GM23338 (cell line): ENCODE data around the gene NUP43.

Experiments used
- CREB1 ChIP-seq: fragments of 250-450 bp; sonication (Bioruptor Pico); IDR thresholded peaks from 2 replicates; pipeline ENCODE4 v1.5.0; 2020; ENCODE audit warnings: low read depth, mild to moderate bottlenecking, moderate library complexity
- EZH2 ChIP-seq: fragments of 200-600 bp; sonication (generic); IDR thresholded peaks from one replicate; pipeline ENCODE4 v1.8.0; 2017; ENCODE audit warnings: antibody characterized with exemption, mild to moderate bottlenecking, low read depth; ENCODE audit not compliant: unreplicated experiment
- EZH2phosphoT487 ChIP-seq: fragments of 200-600 bp; sonication (generic); IDR thresholded peaks from one replicate; pipeline ENCODE4 v1.8.1; 2018; ENCODE audit warnings: antibody characterized with exemption; ENCODE audit not compliant: unreplicated experiment
- JUNB ChIP-seq: IDR thresholded peaks from one replicate; pipeline ENCODE4 v1.6.1; 2016; ENCODE audit warnings: antibody characterized with exemption; ENCODE audit not compliant: unreplicated experiment
- NANOG ChIP-seq: IDR thresholded peaks from 2 replicates; pipeline ENCODE4 v1.6.1; 2016; ENCODE audit warnings: antibody characterized with exemption, borderline replicate concordance
- POLR2AphosphoS5 ChIP-seq: IDR thresholded peaks from 2 replicates; pipeline ENCODE4 v1.6.1; 2016; ENCODE audit warnings: antibody characterized with exemption, low read depth
- ZNF114 ChIP-seq: fragments of 250-450 bp; sonication (Bioruptor Pico); IDR thresholded peaks from 2 replicates; pipeline ENCODE4 v1.5.0; 2020; ENCODE audit warnings: mild to moderate bottlenecking, moderate library complexity
- TF ChIP-seq, protein P1 (sequence below), 2 experiments: fragments of 200-600 bp in 1 of 2; sonication (generic) in 1 of 2; conservative IDR thresholded peaks; 2 replicates each; pipeline versions ENCODE4 v1.5.1 to v1.6.1; 2016 to 2017; ENCODE audit warnings: antibody characterized with exemption in 2 of 2, low read depth in 2 of 2, mild to moderate bottlenecking in 2 of 2, moderate library complexity in 1 of 2
- TF ChIP-seq, protein P2 (sequence below): IDR thresholded peaks from one replicate; pipeline ENCODE4 v1.6.1; 2018; ENCODE audit warnings: antibody characterized with exemption; ENCODE audit not compliant: unreplicated experiment
- TF ChIP-seq, protein P3 (sequence below): fragments of 250-450 bp; sonication (Bioruptor Pico); IDR thresholded peaks from 2 replicates; pipeline ENCODE4 v1.5.0; 2020; ENCODE audit warnings: mild to moderate bottlenecking, moderate library complexity

DNA sequence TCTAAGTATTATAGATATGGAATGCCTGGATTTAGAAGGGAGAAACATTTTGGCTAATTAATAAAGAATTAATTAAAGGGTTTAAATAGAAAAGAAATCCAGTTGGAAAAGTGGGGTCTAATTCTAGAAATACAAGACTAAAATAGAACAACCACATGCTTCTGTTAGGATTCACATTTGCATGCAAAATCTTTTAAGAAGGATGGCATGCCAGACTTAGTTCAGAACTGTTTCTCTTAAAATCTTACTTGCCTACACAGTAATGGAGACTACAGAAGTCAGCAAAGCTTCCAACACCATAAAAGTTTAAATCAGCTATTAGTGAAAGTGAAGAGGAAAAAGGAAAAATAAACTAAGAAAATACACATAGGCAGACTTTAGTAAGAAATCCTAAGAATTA lies 65.1 kb downstream of the NUP43 start:
- TF ChIP-seq CREB1 (CRISPR knock-in tag): no peak
- TF ChIP-seq, protein P1, sequence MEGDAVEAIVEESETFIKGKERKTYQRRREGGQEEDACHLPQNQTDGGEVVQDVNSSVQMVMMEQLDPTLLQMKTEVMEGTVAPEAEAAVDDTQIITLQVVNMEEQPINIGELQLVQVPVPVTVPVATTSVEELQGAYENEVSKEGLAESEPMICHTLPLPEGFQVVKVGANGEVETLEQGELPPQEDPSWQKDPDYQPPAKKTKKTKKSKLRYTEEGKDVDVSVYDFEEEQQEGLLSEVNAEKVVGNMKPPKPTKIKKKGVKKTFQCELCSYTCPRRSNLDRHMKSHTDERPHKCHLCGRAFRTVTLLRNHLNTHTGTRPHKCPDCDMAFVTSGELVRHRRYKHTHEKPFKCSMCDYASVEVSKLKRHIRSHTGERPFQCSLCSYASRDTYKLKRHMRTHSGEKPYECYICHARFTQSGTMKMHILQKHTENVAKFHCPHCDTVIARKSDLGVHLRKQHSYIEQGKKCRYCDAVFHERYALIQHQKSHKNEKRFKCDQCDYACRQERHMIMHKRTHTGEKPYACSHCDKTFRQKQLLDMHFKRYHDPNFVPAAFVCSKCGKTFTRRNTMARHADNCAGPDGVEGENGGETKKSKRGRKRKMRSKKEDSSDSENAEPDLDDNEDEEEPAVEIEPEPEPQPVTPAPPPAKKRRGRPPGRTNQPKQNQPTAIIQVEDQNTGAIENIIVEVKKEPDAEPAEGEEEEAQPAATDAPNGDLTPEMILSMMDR (conservative IDR thresholded peaks at IDR 0.05; ENCODE audit: low read depth in 2 of 2): no peak
- TF ChIP-seq POLR2AphosphoS5: no peak
- no peak for TF ChIP-seq EZH2phosphoT487
- no peak for TF ChIP-seq JUNB
- no peak for TF ChIP-seq EZH2
- TF ChIP-seq, protein P2, sequence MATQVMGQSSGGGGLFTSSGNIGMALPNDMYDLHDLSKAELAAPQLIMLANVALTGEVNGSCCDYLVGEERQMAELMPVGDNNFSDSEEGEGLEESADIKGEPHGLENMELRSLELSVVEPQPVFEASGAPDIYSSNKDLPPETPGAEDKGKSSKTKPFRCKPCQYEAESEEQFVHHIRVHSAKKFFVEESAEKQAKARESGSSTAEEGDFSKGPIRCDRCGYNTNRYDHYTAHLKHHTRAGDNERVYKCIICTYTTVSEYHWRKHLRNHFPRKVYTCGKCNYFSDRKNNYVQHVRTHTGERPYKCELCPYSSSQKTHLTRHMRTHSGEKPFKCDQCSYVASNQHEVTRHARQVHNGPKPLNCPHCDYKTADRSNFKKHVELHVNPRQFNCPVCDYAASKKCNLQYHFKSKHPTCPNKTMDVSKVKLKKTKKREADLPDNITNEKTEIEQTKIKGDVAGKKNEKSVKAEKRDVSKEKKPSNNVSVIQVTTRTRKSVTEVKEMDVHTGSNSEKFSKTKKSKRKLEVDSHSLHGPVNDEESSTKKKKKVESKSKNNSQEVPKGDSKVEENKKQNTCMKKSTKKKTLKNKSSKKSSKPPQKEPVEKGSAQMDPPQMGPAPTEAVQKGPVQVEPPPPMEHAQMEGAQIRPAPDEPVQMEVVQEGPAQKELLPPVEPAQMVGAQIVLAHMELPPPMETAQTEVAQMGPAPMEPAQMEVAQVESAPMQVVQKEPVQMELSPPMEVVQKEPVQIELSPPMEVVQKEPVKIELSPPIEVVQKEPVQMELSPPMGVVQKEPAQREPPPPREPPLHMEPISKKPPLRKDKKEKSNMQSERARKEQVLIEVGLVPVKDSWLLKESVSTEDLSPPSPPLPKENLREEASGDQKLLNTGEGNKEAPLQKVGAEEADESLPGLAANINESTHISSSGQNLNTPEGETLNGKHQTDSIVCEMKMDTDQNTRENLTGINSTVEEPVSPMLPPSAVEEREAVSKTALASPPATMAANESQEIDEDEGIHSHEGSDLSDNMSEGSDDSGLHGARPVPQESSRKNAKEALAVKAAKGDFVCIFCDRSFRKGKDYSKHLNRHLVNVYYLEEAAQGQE: no peak
- TF ChIP-seq NANOG: no peak
- TF ChIP-seq, protein P3, sequence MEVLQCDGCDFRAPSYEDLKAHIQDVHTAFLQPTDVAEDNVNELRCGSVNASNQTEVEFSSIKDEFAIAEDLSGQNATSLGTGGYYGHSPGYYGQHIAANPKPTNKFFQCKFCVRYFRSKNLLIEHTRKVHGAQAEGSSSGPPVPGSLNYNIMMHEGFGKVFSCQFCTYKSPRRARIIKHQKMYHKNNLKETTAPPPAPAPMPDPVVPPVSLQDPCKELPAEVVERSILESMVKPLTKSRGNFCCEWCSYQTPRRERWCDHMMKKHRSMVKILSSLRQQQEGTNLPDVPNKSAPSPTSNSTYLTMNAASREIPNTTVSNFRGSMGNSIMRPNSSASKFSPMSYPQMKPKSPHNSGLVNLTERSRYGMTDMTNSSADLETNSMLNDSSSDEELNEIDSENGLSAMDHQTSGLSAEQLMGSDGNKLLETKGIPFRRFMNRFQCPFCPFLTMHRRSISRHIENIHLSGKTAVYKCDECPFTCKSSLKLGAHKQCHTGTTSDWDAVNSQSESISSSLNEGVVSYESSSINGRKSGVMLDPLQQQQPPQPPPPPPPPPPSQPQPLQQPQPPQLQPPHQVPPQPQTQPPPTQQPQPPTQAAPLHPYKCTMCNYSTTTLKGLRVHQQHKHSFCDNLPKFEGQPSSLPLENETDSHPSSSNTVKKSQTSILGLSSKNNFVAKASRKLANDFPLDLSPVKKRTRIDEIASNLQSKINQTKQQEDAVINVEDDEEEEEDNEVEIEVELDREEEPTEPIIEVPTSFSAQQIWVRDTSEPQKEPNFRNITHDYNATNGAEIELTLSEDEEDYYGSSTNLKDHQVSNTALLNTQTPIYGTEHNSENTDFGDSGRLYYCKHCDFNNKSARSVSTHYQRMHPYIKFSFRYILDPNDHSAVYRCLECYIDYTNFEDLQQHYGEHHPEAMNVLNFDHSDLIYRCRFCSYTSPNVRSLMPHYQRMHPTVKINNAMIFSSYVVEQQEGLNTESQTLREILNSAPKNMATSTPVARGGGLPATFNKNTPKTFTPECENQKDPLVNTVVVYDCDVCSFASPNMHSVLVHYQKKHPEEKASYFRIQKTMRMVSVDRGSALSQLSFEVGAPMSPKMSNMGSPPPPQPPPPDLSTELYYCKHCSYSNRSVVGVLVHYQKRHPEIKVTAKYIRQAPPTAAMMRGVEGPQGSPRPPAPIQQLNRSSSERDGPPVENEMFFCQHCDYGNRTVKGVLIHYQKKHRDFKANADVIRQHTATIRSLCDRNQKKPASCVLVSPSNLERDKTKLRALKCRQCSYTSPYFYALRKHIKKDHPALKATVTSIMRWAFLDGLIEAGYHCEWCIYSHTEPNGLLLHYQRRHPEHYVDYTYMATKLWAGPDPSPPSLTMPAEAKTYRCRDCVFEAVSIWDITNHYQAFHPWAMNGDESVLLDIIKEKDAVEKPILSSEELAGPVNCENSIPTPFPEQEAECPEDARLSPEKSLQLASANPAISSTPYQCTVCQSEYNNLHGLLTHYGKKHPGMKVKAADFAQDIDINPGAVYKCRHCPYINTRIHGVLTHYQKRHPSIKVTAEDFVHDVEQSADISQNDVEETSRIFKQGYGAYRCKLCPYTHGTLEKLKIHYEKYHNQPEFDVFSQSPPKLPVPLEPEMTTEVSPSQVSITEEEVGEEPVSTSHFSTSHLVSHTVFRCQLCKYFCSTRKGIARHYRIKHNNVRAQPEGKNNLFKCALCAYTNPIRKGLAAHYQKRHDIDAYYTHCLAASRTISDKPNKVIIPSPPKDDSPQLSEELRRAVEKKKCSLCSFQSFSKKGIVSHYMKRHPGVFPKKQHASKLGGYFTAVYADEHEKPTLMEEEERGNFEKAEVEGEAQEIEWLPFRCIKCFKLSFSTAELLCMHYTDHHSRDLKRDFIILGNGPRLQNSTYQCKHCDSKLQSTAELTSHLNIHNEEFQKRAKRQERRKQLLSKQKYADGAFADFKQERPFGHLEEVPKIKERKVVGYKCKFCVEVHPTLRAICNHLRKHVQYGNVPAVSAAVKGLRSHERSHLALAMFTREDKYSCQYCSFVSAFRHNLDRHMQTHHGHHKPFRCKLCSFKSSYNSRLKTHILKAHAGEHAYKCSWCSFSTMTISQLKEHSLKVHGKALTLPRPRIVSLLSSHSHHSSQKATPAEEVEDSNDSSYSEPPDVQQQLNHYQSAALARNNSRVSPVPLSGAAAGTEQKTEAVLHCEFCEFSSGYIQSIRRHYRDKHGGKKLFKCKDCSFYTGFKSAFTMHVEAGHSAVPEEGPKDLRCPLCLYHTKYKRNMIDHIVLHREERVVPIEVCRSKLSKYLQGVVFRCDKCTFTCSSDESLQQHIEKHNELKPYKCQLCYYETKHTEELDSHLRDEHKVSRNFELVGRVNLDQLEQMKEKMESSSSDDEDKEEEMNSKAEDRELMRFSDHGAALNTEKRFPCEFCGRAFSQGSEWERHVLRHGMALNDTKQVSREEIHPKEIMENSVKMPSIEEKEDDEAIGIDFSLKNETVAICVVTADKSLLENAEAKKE (CRISPR knock-in tag): no peak
- no peak for TF ChIP-seq ZNF114 (CRISPR knock-in tag)
